ENCODE measurements around the gene SMYD2. TPM values are rescaled to one million over a fixed set of nuclear protein-coding genes. Genes with fewer than 3 reads are reported as not detected.

Gene SMYD2
- total and polyA plus RNA-seq, 11 donors, result 157 to 406 (median 324) TPM

DNA sequence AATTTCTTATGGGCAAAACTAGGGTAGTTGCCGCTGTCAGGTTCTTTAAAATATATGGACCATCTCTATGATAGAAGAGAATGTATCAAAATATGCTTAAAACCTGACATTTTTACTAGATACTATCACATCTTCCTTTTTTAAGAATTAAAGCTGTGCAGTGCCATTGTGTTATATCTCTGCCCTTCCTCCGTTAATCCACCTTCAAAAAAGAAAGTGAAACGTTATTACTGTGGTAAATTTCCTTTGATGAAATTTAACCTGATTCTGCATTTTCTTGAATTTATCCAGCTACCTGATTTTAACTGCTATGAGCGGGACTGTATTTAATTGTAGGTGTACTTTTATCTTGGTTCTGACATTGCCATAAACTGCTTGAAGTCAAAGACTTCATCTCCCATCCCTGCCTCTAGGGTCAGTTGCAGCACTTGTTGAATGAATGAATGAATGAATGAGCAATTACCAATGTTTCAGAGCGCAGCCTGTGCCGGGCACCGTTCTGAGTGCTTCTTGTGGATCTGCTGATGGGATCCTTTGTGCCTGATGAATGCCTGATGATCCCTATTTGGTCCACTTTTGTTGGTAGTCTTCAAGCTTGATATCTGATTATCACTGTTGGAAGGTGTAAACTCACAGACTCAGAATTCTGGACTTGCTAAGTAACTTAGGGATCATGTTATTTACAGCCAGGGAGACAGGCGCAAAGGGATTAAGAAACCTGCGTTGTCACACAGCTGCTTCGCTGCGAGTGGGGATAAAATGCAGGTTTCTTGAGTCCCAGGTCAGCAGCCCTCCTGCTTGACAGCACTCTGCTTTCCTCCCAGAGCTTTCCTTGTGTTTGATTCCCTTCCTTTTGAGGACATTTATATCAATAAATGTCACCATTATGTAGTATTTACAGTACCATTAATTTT, 30.1 kb downstream of the SMYD2 start:
- Histone ChIP-seq H3K27ac (peak overlapping the region in 9 of 12 donors; percentile 5 to 93 (median 82)), H3K27me3 (no peaks in the 10 kb centered on the region), H3K36me3 (peaks cover 0 to 15% (median 9%) of the 10 kb centered on the region in 9 donors), H3K9me3 (no peaks in the 10 kb centered on the region), H3K4me1 (peaks cover 0 to 94% (median 22%) of the 10 kb centered on the region in 12 donors), H3K4me3 (peak overlapping the region in 1 of 12 donors; percentile 42)
- intact Hi-C loops (cut with DNase I), result no loop called here
- no peak for ATAC-seq
- DNase-seq, result no peak
- 64 to 77% (median 72%) methylated on average over 11 of the region's 11 CpGs for WGBS, 4 donors
- TF ChIP-seq, protein P1, sequence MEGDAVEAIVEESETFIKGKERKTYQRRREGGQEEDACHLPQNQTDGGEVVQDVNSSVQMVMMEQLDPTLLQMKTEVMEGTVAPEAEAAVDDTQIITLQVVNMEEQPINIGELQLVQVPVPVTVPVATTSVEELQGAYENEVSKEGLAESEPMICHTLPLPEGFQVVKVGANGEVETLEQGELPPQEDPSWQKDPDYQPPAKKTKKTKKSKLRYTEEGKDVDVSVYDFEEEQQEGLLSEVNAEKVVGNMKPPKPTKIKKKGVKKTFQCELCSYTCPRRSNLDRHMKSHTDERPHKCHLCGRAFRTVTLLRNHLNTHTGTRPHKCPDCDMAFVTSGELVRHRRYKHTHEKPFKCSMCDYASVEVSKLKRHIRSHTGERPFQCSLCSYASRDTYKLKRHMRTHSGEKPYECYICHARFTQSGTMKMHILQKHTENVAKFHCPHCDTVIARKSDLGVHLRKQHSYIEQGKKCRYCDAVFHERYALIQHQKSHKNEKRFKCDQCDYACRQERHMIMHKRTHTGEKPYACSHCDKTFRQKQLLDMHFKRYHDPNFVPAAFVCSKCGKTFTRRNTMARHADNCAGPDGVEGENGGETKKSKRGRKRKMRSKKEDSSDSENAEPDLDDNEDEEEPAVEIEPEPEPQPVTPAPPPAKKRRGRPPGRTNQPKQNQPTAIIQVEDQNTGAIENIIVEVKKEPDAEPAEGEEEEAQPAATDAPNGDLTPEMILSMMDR (IDR thresholded peaks at IDR 0.05), result no peak
- no peak for TF ChIP-seq POLR2A (IDR thresholded peaks at IDR 0.05)

DNA sequence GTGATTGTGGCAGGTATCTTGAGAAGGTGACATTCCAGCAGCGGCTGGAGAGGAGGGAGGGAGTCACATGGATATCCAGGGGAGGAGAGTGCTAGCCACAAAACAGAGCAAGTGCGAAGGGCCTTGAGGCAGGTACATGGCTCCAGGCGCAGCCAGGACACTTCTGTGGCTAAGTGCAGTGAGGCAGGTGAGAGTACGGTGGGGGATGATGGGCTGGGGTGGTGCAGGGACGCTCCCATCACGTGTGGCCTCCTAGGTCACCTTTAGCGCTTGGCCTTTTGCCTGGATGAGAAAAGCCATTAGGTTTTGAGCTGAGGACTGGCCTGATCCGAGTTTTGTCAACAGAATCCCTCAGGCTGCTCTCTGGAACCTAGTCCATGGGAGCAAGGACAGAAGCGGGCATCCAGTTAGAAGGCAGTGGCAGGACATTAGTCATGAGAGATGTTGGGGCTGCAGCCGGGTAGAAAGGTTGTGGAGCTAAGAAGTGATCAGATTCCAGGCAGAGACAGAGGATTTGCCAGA, 31.6 kb downstream of the SMYD2 start:
- intact Hi-C loops (cut with DNase I), result no loop called here
- no peaks in the 10 kb centered on the region for H3K27me3 ChIP-seq
- ATAC-seq (peak; percentile 49 to 65 (median 54)), DNase-seq (peak in 2 of 5 donors; percentile 29 to 51)
- peaks cover 0 to 21% (median 9%) of the 10 kb centered on the region in 9 donors for H3K36me3 ChIP-seq
- H3K9me3 ChIP-seq, result no peaks in the 10 kb centered on the region
- H3K4me1 ChIP-seq, result peaks cover 0 to 95% (median 28%) of the 10 kb centered on the region in 12 donors
- TF ChIP-seq, protein P1 (IDR thresholded peaks at IDR 0.05), result no peak
- TF ChIP-seq POLR2A (IDR thresholded peaks at IDR 0.05), result no peak
- 58 to 74% (median 65%) methylated on average over 10 of the region's 10 CpGs for WGBS, 4 donors
- peak overlapping the region; percentile 49 to 93 (median 79) for H3K27ac ChIP-seq
- H3K4me3 ChIP-seq, result no peak overlapping the region

DNA sequence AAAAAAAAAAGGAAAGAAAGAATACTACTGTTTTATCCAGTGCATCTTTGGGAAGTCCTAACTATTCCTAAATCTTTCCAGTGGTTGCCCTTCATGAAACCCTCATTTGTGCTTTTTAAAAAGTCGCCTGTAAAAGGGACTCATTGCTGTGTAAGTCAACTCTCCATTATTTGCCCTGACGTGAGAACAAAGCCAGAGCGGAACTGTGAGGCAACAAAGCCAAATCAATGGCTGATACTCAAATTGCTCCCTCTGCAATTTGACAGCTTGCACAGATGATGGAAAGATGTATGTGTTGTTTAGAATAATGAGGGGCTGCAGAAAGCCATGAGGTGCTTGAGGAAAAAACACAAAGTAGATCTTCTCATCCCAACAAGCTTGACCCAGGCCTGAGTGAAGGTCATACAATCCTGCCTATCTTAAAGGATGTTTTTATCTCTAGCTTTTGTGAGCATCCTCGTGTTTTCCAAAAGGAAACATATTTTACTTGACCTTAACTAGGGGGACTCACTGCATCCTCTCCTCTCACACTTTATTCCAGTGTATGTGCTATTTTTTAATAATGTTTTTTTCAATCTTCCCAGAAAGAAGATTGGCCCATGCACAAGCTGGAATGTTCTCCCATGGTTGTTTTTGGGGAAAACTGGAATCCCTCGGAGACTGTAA, 33.4 kb downstream of the SMYD2 start:
- Histone ChIP-seq H3K27ac (peak overlapping the region in 11 of 12 donors; percentile 1 to 93 (median 81)), H3K9me3 (no peaks in the 10 kb centered on the region), H3K4me3 (no peak overlapping the region), H3K27me3 (no peaks in the 10 kb centered on the region), H3K36me3 (peaks cover 0 to 34% (median 10%) of the 10 kb centered on the region in 9 donors), H3K4me1 (peaks cover 2 to 95% (median 27%) of the 10 kb centered on the region in 12 donors)
- intact Hi-C loops (cut with DNase I), result no loop called here
- whole genome bisulfite sequencing, 4 donors, result 77 to 84% (median 81%) methylated on average over 5 of the region's 5 CpGs
- no peak for DNase-seq
- ATAC-seq, result no peak
- no peak for TF ChIP-seq POLR2A (IDR thresholded peaks at IDR 0.05)
- TF ChIP-seq, protein P1 (IDR thresholded peaks at IDR 0.05), result no peak
